Testis (tissue), 3 donors: ENCODE measurements around the gene TSTD2. TPM values are rescaled to one million over a fixed set of nuclear protein-coding genes. Genes with fewer than 3 reads are reported as not detected.

ENCODE experiments used
- DNase-seq: peaks from one replicate; pipeline ENCODE4 v3.0.0-alpha.2; 2019
- H3K27ac ChIP-seq, 2 donors: fragments of 200-600 bp; sonication (generic); one replicate each; pipeline ENCODE4 v1.5.1; 2019
- H3K27me3 ChIP-seq: fragments of 200-600 bp; sonication (generic); one replicate; pipeline ENCODE4 v1.5.1; 2019
- H3K36me3 ChIP-seq: fragments of 200-600 bp; sonication (generic); one replicate; pipeline ENCODE4 v1.5.1; 2017; ENCODE audit warnings: low read depth; ENCODE audit errors: missing control alignments
- H3K4me1 ChIP-seq: fragments of 200-600 bp; sonication (generic); one replicate; pipeline ENCODE4 v1.5.1; 2019
- H3K4me3 ChIP-seq, 2 donors: fragments of 200-600 bp; sonication (generic); one replicate each; pipeline ENCODE4 v1.5.1; 2017 to 2019
- H3K9me3 ChIP-seq: fragments of 200-600 bp; sonication (generic); one replicate; pipeline ENCODE4 v1.5.1; 2017
- CTCF ChIP-seq, 3 experiments: fragments of 450-650 bp in 2 of 3; fragments of 200-600 bp in 1 of 3; sonication (generic) in 1 of 3; IDR thresholded peaks; one replicate each; pipeline ENCODE4 v1.5.1; 2016 to 2019; ENCODE audit warnings: antibody characterized with exemption in 3 of 3, mild to moderate bottlenecking in 2 of 3, moderate library complexity in 1 of 3
- POLR2A ChIP-seq: fragments of 450-650 bp; IDR thresholded peaks from one replicate; pipeline ENCODE4 v1.6.1; 2017; ENCODE audit warnings: antibody characterized with exemption, mild to moderate bottlenecking, moderate library complexity
- WGBS, 2 donors: methylation state at CpG; one replicate each; pipeline ENCODE4 v1.1.5; 2018; 5-methylcytosine and 5-hydroxymethylcytosine counted together
- intact Hi-C: fragments of 100-400 bp; cut with DNase I; formaldehyde crosslinking; loops from one replicate; pipeline ENCODE4 v1.15.1; 2023; ENCODE audit warnings: low total_unique reads
- polyA plus RNA-seq: library from polyadenylated mRNA; stranded (reverse); fragments of 350-450 nt; fragmentation: Illumina TruSeq; extraction: RNeasy Lipid Tissue Mini Kit (QIAGEN cat#74804); gene quantifications from one replicate; pipeline ENCODE4 v1.2.3, GENCODE V29; 2014; ENCODE audit warnings: low read depth, low replicate concordance; ENCODE audit not compliant: insufficient read depth
- total RNA-seq, 2 donors: library from RNA; depleted of rRNA; stranded (reverse); fragments of >200 nt; gene quantifications; one replicate each; pipeline ENCODE4 v1.2.3, GENCODE V29; 2016

Gene TSTD2
- total and polyA plus RNA-seq, 3 donors from 2014 or later, result 20.0 to 35.6 (median 31.8) TPM

GRCh38 chr9:97660847-97661246, 27.7 kb upstream of the TSTD2 start:
- no peak for TF ChIP-seq POLR2A
- TF ChIP-seq CTCF (IDR thresholded peaks at IDR 0.05), result no peak
- H3K27ac ChIP-seq, result no peak overlapping the region

DNA sequence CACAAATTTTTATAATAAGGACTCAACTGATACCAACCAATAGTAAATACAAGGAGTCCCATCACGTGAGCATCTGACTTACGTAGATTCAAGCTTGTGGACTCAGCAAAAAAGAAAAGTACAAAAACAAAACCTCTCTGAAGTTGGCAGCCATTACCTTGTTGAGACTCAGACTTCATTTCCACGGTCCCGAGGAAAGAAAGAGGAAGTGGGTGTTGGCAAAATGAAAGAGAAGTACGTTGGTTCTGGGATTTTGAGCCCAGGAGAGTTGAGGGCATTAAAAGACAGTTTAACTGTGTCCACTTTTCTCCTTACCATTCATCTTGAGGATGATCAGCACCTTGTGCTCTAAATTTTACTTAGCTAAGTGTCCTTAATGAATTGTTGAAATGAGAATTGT, 27.2 kb upstream of the TSTD2 start:
- peak overlapping the region in 1 of 2 donors; percentile 20 for H3K27ac ChIP-seq
- no peak for DNase-seq
- WGBS, 2 donors, result 82 to 83% methylated on average over 5 of the region's 5 CpGs
- H3K36me3 ChIP-seq, result no peaks in the 10 kb centered on the region
- intact Hi-C loops, result no loop called here
- no peaks in the 10 kb centered on the region for H3K4me1 ChIP-seq
- H3K4me3 ChIP-seq, result no peak overlapping the region
- TF ChIP-seq POLR2A (no peak), CTCF (IDR thresholded peaks at IDR 0.05) (no peak)
- no peaks in the 10 kb centered on the region for H3K27me3 ChIP-seq
- no peaks in the 10 kb centered on the region for H3K9me3 ChIP-seq

More at GRCh38 chr9:97660847-97661246, 27.7 kb upstream of the TSTD2 start:
- no peak overlapping the region for H3K4me3 ChIP-seq
- intact Hi-C loops, result no loop called here
- WGBS, 2 donors, result 82 to 95% methylated on average over 2 of the region's 2 CpGs
- H3K9me3 ChIP-seq, result no peaks in the 10 kb centered on the region
- no peaks in the 10 kb centered on the region for H3K36me3 ChIP-seq
- H3K27me3 ChIP-seq, result no peaks in the 10 kb centered on the region
- no peak for DNase-seq
- H3K4me1 ChIP-seq, result no peaks in the 10 kb centered on the region

DNA sequence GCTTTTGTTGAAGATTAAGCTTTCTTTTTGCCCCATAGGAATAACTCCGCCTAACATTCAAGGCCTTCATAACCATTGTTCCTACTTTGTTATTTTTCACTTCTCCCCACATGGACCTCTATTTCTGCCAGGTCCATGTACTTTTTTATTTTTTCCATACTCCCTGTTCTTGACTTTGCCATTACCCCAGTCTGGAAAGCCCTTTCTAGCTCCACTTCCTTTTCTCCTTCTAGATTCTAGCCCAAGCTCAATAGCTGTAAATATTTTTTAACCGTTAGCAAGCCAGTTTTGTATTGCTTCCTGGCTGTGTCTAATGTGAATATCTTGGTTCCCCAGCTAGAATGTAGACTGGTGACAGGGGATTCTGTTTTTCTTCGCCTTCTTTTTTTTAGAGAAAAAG, 26.6 kb upstream of the TSTD2 start:
- TF ChIP-seq CTCF (IDR thresholded peaks at IDR 0.05) (no peak), POLR2A (no peak)
- no peak overlapping the region for H3K4me3 ChIP-seq
- H3K36me3 ChIP-seq, result no peaks in the 10 kb centered on the region
- DNase-seq, result no peak
- no peaks in the 10 kb centered on the region for H3K4me1 ChIP-seq
- 82 to 85% methylated on average over 3 of the region's 3 CpGs for WGBS, 2 donors
- no peaks in the 10 kb centered on the region for H3K9me3 ChIP-seq
- H3K27ac ChIP-seq, result peak overlapping the region in 1 of 2 donors; percentile 20
- no peaks in the 10 kb centered on the region for H3K27me3 ChIP-seq
- intact Hi-C loops, result no loop called here

GRCh38 chr9:97658707-97659106, 25.5 kb upstream of the TSTD2 start:
- H3K27ac ChIP-seq, result no peak overlapping the region
- H3K4me1 ChIP-seq, result no peaks in the 10 kb centered on the region
- H3K4me3 ChIP-seq, result no peak overlapping the region
- no peaks in the 10 kb centered on the region for H3K27me3 ChIP-seq
- DNase-seq, result no peak
- intact Hi-C loops, result no loop called here
- no peak for TF ChIP-seq CTCF (IDR thresholded peaks at IDR 0.05)
- no peak for TF ChIP-seq POLR2A
- H3K36me3 ChIP-seq, result no peaks in the 10 kb centered on the region
- no peaks in the 10 kb centered on the region for H3K9me3 ChIP-seq
- WGBS, 2 donors, result 78 to 87% methylated on average over 1 of the region's 1 CpG

DNA sequence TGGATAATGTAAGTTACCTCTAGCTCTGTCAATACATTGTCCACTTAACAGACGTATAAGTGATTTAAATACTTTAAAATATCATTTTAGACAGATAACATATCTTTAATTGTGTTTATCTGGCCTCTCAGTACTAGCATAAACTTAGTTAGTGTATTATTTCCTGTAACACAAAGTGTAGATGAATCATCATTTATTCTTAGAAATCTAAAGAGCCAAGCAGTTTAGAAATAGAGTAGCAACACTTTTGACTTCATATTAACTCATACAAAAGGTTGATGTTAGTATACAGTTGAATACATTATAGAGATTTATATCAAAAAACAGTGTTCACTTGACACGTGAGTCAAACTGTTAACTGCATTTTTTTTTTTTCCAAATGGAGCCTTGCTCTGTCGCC, 18.5 kb upstream of the TSTD2 start:
- H3K27me3 ChIP-seq, result no peaks in the 10 kb centered on the region
- no peaks in the 10 kb centered on the region for H3K36me3 ChIP-seq
- H3K9me3 ChIP-seq, result no peaks in the 10 kb centered on the region
- no peaks in the 10 kb centered on the region for H3K4me1 ChIP-seq
- TF ChIP-seq CTCF (IDR thresholded peaks at IDR 0.05) (no peak), POLR2A (no peak)
- intact Hi-C loops, result no loop called here
- WGBS, 2 donors, result 78 to 88% methylated on average over 3 of the region's 3 CpGs
- H3K4me3 ChIP-seq, result no peak overlapping the region
- H3K27ac ChIP-seq, result no peak overlapping the region
- no peak for DNase-seq
